ENCODE data around the gene SH3GL2.

The SH3GL2 gene

DNA sequence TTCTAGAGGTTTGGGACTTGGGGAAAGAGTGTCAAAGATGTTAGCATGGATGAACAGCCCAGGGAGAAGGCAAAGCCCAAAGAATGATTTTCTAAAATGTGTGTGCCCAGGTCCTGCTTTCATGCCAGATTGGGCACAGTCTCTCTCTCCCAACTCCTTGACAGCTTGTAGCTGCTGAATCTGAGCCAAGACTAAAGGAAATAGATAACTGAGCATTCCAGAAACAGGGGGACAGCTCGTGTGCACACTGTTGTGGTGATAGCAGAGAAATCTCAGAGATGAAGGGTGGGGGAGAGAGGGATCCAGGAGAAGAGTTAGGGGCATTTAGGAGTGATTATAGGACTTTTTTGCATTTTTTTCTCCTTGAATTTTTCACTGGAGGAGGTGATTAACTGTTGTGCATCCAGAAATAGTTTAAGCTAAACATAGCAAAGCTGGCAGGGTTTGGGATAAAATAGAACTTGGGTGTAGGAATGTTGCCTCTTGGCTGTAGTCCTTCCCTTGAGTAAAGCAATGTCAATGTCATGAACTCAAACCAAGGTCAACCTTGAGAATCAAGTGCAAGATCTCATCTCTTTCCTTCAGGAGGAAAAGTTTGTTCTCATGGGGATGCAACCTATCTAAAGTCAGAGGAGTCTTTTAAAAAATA is 245.9 kb downstream of the SH3GL2 start:
- no peak for DNase-seq

GRCh38 chr9:17825265-17825659 is 246.4 kb downstream of the SH3GL2 start:
- DNase-seq, result no peak

GRCh38 chr9:17829064-17829463 is 250.2 kb downstream of the SH3GL2 start:
- no peak for DNase-seq

GRCh38 chr9:17829812-17830385 is 251.0 kb downstream of the SH3GL2 start:
- no peak for DNase-seq

- DNase-seq, result no peak
These were observed 253.9 kb downstream of the SH3GL2 start for GRCh38 chr9:17832812-17833211.

- no peak for DNase-seq
These were observed 255.0 kb downstream of the SH3GL2 start for GRCh38 chr9:17833846-17834245.

- DNase-seq, result no peak
These were observed 259.1 kb downstream of the SH3GL2 start for GRCh38 chr9:17837965-17838364.

- no peak for DNase-seq
These were observed 260.9 kb downstream of the SH3GL2 start for GRCh38 chr9:17839776-17840175.

- no peak for DNase-seq
These were observed 264.4 kb downstream of the SH3GL2 start for GRCh38 chr9:17843236-17843635.
